ENCODE data around the gene CEP128.

Gene CEP128

DNA sequence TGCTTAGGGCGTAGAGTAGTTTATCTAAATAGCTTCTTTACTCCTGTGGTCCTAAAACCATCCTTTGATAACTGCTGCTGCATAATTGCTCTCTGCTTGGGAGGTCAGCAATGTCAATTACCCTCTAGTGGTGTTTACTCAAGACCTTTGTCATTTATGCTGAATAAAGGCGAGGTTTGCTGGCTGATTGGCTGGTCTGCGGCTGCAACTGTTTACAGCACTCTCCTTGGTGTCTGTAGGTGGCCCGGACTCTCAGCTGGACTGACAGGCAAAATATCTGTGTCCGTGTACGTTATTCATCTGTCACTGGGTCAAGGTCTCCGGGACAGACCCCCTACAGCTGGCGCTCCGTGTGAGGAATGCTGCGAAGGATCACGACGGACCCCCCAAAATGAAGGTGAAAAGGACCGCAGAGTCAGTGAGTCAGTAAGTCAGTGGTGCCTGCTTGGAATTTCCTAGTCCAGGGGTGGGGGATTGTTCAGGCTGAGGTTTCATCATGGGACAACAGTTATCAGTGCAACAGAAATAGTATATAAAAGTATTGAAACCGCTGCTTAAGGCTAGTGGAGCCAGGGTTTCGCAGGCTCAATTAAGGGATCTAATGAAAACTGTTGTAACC is 476.9 kb downstream of the CEP128 start:
- H3K27me3 Mint-ChIP-seq (ENCODE audit: low read depth), result no peaks in the 10 kb centered on the region
- no peaks in the 10 kb centered on the region for H3K36me3 Mint-ChIP-seq (ENCODE audit: low read depth)
- no peak overlapping the region for H3K27ac Mint-ChIP-seq
- H3K4me1 Mint-ChIP-seq (ENCODE audit: low read depth), result no peaks in the 10 kb centered on the region
- no peaks in the 10 kb centered on the region for H3K9me3 Mint-ChIP-seq
- no peak overlapping the region for H3K4me3 Mint-ChIP-seq

DNA sequence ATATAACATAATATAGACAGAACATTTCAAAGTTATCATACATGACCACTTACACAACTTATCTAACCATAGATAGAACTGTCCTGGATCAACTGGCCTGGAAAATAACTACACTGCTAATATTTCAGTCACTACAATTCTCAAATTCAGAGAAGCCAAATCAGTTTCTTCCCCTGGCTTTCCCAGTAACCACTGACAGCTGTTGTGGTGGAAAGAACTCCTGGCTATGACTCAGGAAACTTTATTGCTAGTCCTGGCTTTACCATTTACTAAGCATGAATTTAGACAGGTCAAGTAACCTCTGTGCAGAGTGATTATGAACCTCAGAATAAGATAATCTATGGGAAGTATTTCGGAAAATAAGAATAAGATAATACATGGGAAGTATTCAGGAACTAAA is 485.3 kb downstream of the CEP128 start:
- no peaks in the 10 kb centered on the region for H3K36me3 Mint-ChIP-seq (ENCODE audit: low read depth)
- no peaks in the 10 kb centered on the region for H3K4me1 Mint-ChIP-seq (ENCODE audit: low read depth)
- H3K27ac Mint-ChIP-seq, result no peak overlapping the region
- H3K27me3 Mint-ChIP-seq (ENCODE audit: low read depth), result no peaks in the 10 kb centered on the region
- H3K4me3 Mint-ChIP-seq, result no peak overlapping the region
- peaks cover 16% of the 10 kb centered on the region for H3K9me3 Mint-ChIP-seq

- H3K4me1 Mint-ChIP-seq (ENCODE audit: low read depth), result no peaks in the 10 kb centered on the region
- peaks cover 20% of the 10 kb centered on the region for H3K9me3 Mint-ChIP-seq
- no peaks in the 10 kb centered on the region for H3K27me3 Mint-ChIP-seq (ENCODE audit: low read depth)
- H3K4me3 Mint-ChIP-seq, result no peak overlapping the region
- H3K27ac Mint-ChIP-seq, result no peak overlapping the region
- no peaks in the 10 kb centered on the region for H3K36me3 Mint-ChIP-seq (ENCODE audit: low read depth)
Observed at GRCh38 chr14:80455031-80455430, 486.5 kb downstream of the CEP128 start.

DNA sequence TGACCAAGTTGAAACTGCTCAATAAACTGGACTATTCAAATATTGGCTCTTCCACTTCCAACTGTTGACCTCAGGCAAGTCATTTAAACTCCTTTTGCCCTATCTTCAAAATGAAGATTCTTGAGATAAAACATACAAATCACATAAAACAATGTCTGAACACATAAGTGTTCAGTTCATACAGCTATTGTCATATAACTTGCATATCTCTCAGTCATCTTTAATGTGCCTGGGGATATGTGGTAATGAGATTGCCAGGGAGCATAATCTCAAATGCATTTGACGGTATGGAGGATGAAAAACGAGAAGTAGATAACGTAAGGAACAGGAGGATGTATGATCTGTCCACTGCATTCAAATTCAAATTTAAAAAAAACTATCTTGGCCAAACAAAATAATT is 493.3 kb downstream of the CEP128 start:
- Mint-ChIP-seq H3K27me3 (ENCODE audit: low read depth) (no peaks in the 10 kb centered on the region), H3K9me3 (peaks cover 26% of the 10 kb centered on the region), H3K27ac (no peak overlapping the region), H3K4me1 (ENCODE audit: low read depth) (no peaks in the 10 kb centered on the region), H3K4me3 (no peak overlapping the region), H3K36me3 (ENCODE audit: low read depth) (no peaks in the 10 kb centered on the region)

DNA sequence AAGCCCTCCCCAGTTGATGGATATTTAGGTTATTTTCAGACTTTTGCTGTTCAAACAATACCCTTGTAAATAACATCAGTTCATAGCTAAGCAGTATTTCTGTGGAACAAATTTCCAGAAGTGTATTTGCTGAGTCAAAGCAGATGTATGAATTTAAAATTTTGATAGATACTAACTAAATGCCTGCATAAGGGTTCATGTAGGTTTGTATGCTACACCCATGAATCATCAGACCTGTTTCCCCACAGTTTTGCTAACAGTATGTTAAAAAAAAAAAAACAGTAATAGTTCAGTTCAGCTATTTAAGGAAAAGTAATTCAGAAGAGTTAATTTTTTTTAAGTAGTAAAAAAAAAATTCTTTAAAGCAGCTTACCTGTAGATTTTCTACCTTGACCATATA is 494.1 kb downstream of the CEP128 start:
- no peaks in the 10 kb centered on the region for H3K27me3 Mint-ChIP-seq (ENCODE audit: low read depth)
- no peaks in the 10 kb centered on the region for H3K4me1 Mint-ChIP-seq (ENCODE audit: low read depth)
- no peak overlapping the region for H3K4me3 Mint-ChIP-seq
- H3K9me3 Mint-ChIP-seq, result peaks cover 22% of the 10 kb centered on the region
- no peaks in the 10 kb centered on the region for H3K36me3 Mint-ChIP-seq (ENCODE audit: low read depth)
- H3K27ac Mint-ChIP-seq, result no peak overlapping the region
